CD14-positive monocyte (primary cell): ENCODE data around the gene ARSB. TPM values are rescaled to one million over a fixed set of nuclear protein-coding genes. Genes with fewer than 3 reads are reported as not detected.

Source experiments
- DNase-seq, 3 donors: peaks; one replicate each; pipeline ENCODE4 v3.0.0-alpha.2; 2011 to 2022
- H2AFZ ChIP-seq: 2 replicates; pipeline ENCODE4 v1.6.0; 2012; ENCODE audit warnings: mild to moderate bottlenecking, low read depth, low read length, inconsistent platforms; ENCODE audit not compliant: insufficient read depth, poor library complexity, severe bottlenecking
- H3K27ac ChIP-seq, 2 donors: 1 replicate in 1 of 2; 2 replicates in 1 of 2; pipeline ENCODE4 v1.5.1; 2012 to 2013; ENCODE audit warnings: low read length in 2 of 2, control low read depth in 1 of 2, inconsistent platforms in 1 of 2, low read depth in 1 of 2, mild to moderate bottlenecking in 1 of 2
- H3K27me3 ChIP-seq, 2 donors: one replicate each; pipeline versions ENCODE4 v1.6.0 to v1.6.1; 2011 to 2013; ENCODE audit warnings: low read length in 2 of 2; ENCODE audit not compliant: control insufficient read depth in 2 of 2, insufficient read depth in 2 of 2
- H3K36me3 ChIP-seq, 2 donors: replicated peaks in 1 of 2; 1 replicate in 1 of 2; 2 replicates in 1 of 2; pipeline versions ENCODE4 v1.5.1 to v1.6.1; 2012 to 2013; ENCODE audit warnings: low read length in 2 of 2, control low read depth in 1 of 2, inconsistent platforms in 1 of 2, mild to moderate bottlenecking in 1 of 2; ENCODE audit not compliant: insufficient read depth in 2 of 2, control insufficient read depth in 1 of 2
- H3K4me1 ChIP-seq, 2 donors: 1 replicate in 1 of 2; 2 replicates in 1 of 2; pipeline versions ENCODE4 v1.5.1 to v1.6.1; 2012 to 2013; ENCODE audit warnings: low read length in 2 of 2, control low read depth in 1 of 2, inconsistent platforms in 1 of 2, mild to moderate bottlenecking in 1 of 2, moderate library complexity in 1 of 2; ENCODE audit not compliant: insufficient read depth in 2 of 2, control insufficient read depth in 1 of 2
- H3K4me2 ChIP-seq: replicated peaks from 2 replicates; pipeline ENCODE3; 2012; ENCODE audit warnings: low read length, moderate library complexity, mild to moderate bottlenecking; ENCODE audit not compliant: poor library complexity, severe bottlenecking; ENCODE audit errors: extremely low read depth
- H3K4me3 ChIP-seq, 3 experiments: fragments of 200-600 bp in 1 of 3; sonication (generic) in 1 of 3; replicated peaks in 1 of 3; 1 replicate in 2 of 3; 2 replicates in 1 of 3; pipeline ENCODE4 v1.5.1; 2011 to 2013; ENCODE audit warnings: low read length in 3 of 3, mild to moderate bottlenecking in 3 of 3, control low read depth in 2 of 3, low read depth in 2 of 3, inconsistent platforms in 1 of 3, moderate library complexity in 1 of 3
- H3K79me2 ChIP-seq: 2 replicates; pipeline ENCODE4 v1.6.0; 2012; ENCODE audit warnings: mild to moderate bottlenecking, control low read depth, inconsistent platforms, low read length, moderate library complexity; ENCODE audit not compliant: insufficient read depth
- H3K9ac ChIP-seq: 2 replicates; pipeline ENCODE4 v1.6.0; 2017; ENCODE audit warnings: low read length, mild to moderate bottlenecking; ENCODE audit not compliant: insufficient read depth, poor library complexity, severe bottlenecking
- H3K9me3 ChIP-seq, 2 donors: replicated peaks in 1 of 2; 1 replicate in 1 of 2; 2 replicates in 1 of 2; pipeline versions ENCODE4 v1.5.1 to v1.6.1; 2012 to 2013; ENCODE audit warnings: low read length in 2 of 2, control low read depth in 1 of 2; ENCODE audit not compliant: control insufficient read depth in 1 of 2, insufficient read depth in 1 of 2
- H4K20me1 ChIP-seq: 2 replicates; pipeline ENCODE4 v1.6.0; 2012; ENCODE audit warnings: mild to moderate bottlenecking, low read length, control low read depth, moderate library complexity; ENCODE audit not compliant: insufficient read depth
- H3K27ac Mint-ChIP-seq, 7 donors: one replicate each; pipeline ENCODE4 v1.8.0; 2020; ENCODE audit warnings: mild to moderate bottlenecking in 7 of 7, mixed read lengths in 7 of 7, moderate library complexity in 6 of 7, inconsistent platforms in 2 of 7
- H3K27me3 Mint-ChIP-seq, 3 donors: one replicate each; pipeline ENCODE4 v1.8.0; 2021 to 2022; ENCODE audit warnings: low read depth in 3 of 3, mild to moderate bottlenecking in 3 of 3, mixed read lengths in 3 of 3, moderate library complexity in 3 of 3, inconsistent platforms in 1 of 3
- H3K36me3 Mint-ChIP-seq, 2 donors: one replicate each; pipeline ENCODE4 v1.8.0; 2020; ENCODE audit warnings: mixed read lengths in 2 of 2, inconsistent platforms in 1 of 2, mild to moderate bottlenecking in 1 of 2
- H3K4me1 Mint-ChIP-seq: one replicate; pipeline ENCODE4 v1.8.0; 2020; ENCODE audit warnings: mild to moderate bottlenecking, mixed read lengths
- H3K4me3 Mint-ChIP-seq, 2 donors: one replicate each; pipeline ENCODE4 v1.8.0; 2020; ENCODE audit warnings: mild to moderate bottlenecking in 2 of 2, mixed read lengths in 2 of 2, moderate library complexity in 1 of 2
- H3K9me3 Mint-ChIP-seq, 7 donors: one replicate each; pipeline ENCODE4 v1.8.0; 2020 to 2022; ENCODE audit warnings: mixed read lengths in 7 of 7, mild to moderate bottlenecking in 6 of 7, moderate library complexity in 6 of 7, inconsistent platforms in 2 of 7
- CTCF ChIP-seq: fragments of 200-600 bp; IDR thresholded peaks from one replicate; pipeline ENCODE4 v1.8.0; 2022; ENCODE audit warnings: antibody characterized with exemption, mild to moderate bottlenecking
- WGBS: methylation state at CpG from one replicate; pipeline ENCODE4 v1.1.5; 2013; ENCODE audit warnings: missing lambda C conversion rate; ENCODE audit not compliant: insufficient coverage; 5-methylcytosine and 5-hydroxymethylcytosine counted together
- intact Hi-C, 2 donors: fragments of 100-400 bp; cut with micrococcal nuclease; formaldehyde crosslinking; loops; one replicate each; pipeline versions ENCODE4 v1.15.0 to v1.15.1; 2023
- polyA plus RNA-seq, 3 donors: library from polyadenylated mRNA; depleted of rRNA in 1 of 3; unstranded in 2 of 3; stranded (reverse) in 1 of 3; fragments of 300-500 nt in 2 of 3; fragments of >200 nt in 1 of 3; fragmentation: Illumina TruSeq in 2 of 3; gene quantifications; 1 replicate in 2 of 3; 2 replicates in 1 of 3; pipeline ENCODE4 v1.2.3, GENCODE V29; 2012 to 2021

The ARSB gene
- polyA plus RNA-seq, 3 donors, result 18.0 to 28.7 (median 18.1) TPM

- Mint-ChIP-seq H3K4me1 (no peaks in the 10 kb centered on the region), H3K4me3 (no peak overlapping the region), H3K9me3 (no peaks in the 10 kb centered on the region), H3K36me3 (no peaks in the 10 kb centered on the region), H3K27ac (no peak overlapping the region), H3K27me3 (peaks cover 2 to 9% (median 4%) of the 10 kb centered on the region in 3 donors)
- H3K4me3 ChIP-seq, result no peak overlapping the region
- H3K27ac ChIP-seq, result no peak overlapping the region
- no peak overlapping the region for H3K9ac ChIP-seq
- H2AFZ ChIP-seq, result no peak overlapping the region
- no peaks in the 10 kb centered on the region for H3K4me1 ChIP-seq
- no peaks in the 10 kb centered on the region for H3K27me3 ChIP-seq
- H3K9me3 ChIP-seq, result no peaks in the 10 kb centered on the region
- H3K36me3 ChIP-seq, result no peaks in the 10 kb centered on the region
- no peak for TF ChIP-seq CTCF
- H3K79me2 ChIP-seq, result no peaks in the 10 kb centered on the region
- no CpG with 5 or more reads among the region's 6 CpGs for WGBS
- H3K4me2 ChIP-seq, result no peak overlapping the region
- DNase-seq, result no peak
- no peaks in the 10 kb centered on the region for H4K20me1 ChIP-seq
- intact Hi-C loops, result no loop called here
These were observed 21.0 kb upstream of the ARSB start for GRCh38 chr5:79005936-79006631.

DNA sequence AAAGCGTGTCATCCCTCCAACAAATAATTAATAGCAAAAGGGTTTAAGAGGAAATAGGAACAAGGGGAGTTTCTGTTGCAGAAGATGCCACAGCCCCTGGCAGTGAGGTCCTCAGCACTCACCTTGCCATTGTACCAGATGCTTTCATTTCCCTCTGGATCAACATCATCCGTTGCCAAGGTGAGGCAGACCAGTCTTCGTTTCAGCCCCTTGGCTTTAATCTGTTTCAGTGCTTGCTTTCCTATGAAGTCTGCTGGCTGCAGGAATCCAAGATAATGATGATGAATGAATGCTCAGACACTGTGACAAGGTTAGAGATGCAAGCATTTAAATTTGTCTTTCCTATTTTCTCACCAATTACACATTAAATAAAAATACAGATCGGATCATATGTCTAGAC lies 20.0 kb upstream of the ARSB start:
- Mint-ChIP-seq H3K36me3 (no peaks in the 10 kb centered on the region), H3K9me3 (peaks cover 0 to 2% (median 0%) of the 10 kb centered on the region in 7 donors), H3K4me1 (no peaks in the 10 kb centered on the region), H3K4me3 (no peak overlapping the region), H3K27ac (no peak overlapping the region), H3K27me3 (peaks cover 2 to 13% (median 6%) of the 10 kb centered on the region in 3 donors)
- no peaks in the 10 kb centered on the region for H3K4me1 ChIP-seq
- H3K79me2 ChIP-seq, result no peaks in the 10 kb centered on the region
- no peak overlapping the region for H3K9ac ChIP-seq
- 72% methylated on average over 2 of the region's 4 CpGs for WGBS
- intact Hi-C loops, result no loop called here
- TF ChIP-seq CTCF, result no peak
- no peak overlapping the region for H3K4me2 ChIP-seq
- no peak overlapping the region for H3K27ac ChIP-seq
- DNase-seq, result no peak
- H4K20me1 ChIP-seq, result no peaks in the 10 kb centered on the region
- no peaks in the 10 kb centered on the region for H3K9me3 ChIP-seq
- H3K27me3 ChIP-seq, result no peaks in the 10 kb centered on the region
- no peaks in the 10 kb centered on the region for H3K36me3 ChIP-seq
- H3K4me3 ChIP-seq, result no peak overlapping the region
- H2AFZ ChIP-seq, result no peak overlapping the region
